Ishikawa (cell line): ENCODE data around the gene FUBP3.

Experiments used
- CEBPB ChIP-seq: IDR thresholded peaks from 2 replicates; pipeline ENCODE4 v1.6.1; 2012
- CREB1 ChIP-seq: IDR thresholded peaks from 2 replicates; pipeline ENCODE4 v1.6.1; 2012; ENCODE audit warnings: low read depth
- EGR1 ChIP-seq: IDR thresholded peaks from 2 replicates; pipeline ENCODE4 v1.6.1; 2012
- EP300 ChIP-seq: IDR thresholded peaks from 2 replicates; pipeline ENCODE4 v1.6.1; 2012; ENCODE audit warnings: borderline replicate concordance
- FOXM1 ChIP-seq: IDR thresholded peaks from 2 replicates; pipeline ENCODE4 v1.6.1; 2012; ENCODE audit warnings: low read depth, borderline replicate concordance
- NFIC ChIP-seq: IDR thresholded peaks from 2 replicates; pipeline ENCODE4 v1.6.1; 2012
- RAD21 ChIP-seq: IDR thresholded peaks from 2 replicates; pipeline ENCODE4 v1.6.1; 2012; ENCODE audit warnings: low read depth
- TAF1 ChIP-seq: IDR thresholded peaks from 2 replicates; pipeline ENCODE4 v1.6.1; 2012; ENCODE audit warnings: low read depth, mild to moderate bottlenecking
- TEAD4 ChIP-seq: IDR thresholded peaks from 2 replicates; pipeline ENCODE4 v1.6.1; 2012
- YY1 ChIP-seq: IDR thresholded peaks from 2 replicates; pipeline ENCODE4 v1.6.1; 2012; ENCODE audit warnings: low read depth
- ZBTB7A ChIP-seq: IDR thresholded peaks from 2 replicates; pipeline ENCODE4 v1.6.1; 2012; ENCODE audit warnings: low read depth
- TF ChIP-seq, protein P1 (sequence below): IDR thresholded peaks from 2 replicates; pipeline ENCODE4 v1.6.1; 2012; ENCODE audit warnings: low read depth, mild to moderate bottlenecking
- TF ChIP-seq, protein P2 (sequence below): IDR thresholded peaks from 2 replicates; pipeline ENCODE4 v1.6.1; 2012
- TF ChIP-seq, protein P3 (sequence below): IDR thresholded peaks from 2 replicates; pipeline ENCODE4 v1.6.1; 2012

GRCh38 chr9:130583271-130583670 lies 3.9 kb downstream of the FUBP3 start:
- TF ChIP-seq FOXM1 (no peak), EP300 (no peak), TAF1 (no peak), CEBPB (no peak), ZBTB7A (no peak), RAD21 (no peak), YY1 (no peak), NFIC (no peak), EGR1 (no peak), CREB1 (no peak), TEAD4 (no peak)
- TF ChIP-seq, protein P1, sequence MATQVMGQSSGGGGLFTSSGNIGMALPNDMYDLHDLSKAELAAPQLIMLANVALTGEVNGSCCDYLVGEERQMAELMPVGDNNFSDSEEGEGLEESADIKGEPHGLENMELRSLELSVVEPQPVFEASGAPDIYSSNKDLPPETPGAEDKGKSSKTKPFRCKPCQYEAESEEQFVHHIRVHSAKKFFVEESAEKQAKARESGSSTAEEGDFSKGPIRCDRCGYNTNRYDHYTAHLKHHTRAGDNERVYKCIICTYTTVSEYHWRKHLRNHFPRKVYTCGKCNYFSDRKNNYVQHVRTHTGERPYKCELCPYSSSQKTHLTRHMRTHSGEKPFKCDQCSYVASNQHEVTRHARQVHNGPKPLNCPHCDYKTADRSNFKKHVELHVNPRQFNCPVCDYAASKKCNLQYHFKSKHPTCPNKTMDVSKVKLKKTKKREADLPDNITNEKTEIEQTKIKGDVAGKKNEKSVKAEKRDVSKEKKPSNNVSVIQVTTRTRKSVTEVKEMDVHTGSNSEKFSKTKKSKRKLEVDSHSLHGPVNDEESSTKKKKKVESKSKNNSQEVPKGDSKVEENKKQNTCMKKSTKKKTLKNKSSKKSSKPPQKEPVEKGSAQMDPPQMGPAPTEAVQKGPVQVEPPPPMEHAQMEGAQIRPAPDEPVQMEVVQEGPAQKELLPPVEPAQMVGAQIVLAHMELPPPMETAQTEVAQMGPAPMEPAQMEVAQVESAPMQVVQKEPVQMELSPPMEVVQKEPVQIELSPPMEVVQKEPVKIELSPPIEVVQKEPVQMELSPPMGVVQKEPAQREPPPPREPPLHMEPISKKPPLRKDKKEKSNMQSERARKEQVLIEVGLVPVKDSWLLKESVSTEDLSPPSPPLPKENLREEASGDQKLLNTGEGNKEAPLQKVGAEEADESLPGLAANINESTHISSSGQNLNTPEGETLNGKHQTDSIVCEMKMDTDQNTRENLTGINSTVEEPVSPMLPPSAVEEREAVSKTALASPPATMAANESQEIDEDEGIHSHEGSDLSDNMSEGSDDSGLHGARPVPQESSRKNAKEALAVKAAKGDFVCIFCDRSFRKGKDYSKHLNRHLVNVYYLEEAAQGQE, result no peak
- TF ChIP-seq, protein P2, sequence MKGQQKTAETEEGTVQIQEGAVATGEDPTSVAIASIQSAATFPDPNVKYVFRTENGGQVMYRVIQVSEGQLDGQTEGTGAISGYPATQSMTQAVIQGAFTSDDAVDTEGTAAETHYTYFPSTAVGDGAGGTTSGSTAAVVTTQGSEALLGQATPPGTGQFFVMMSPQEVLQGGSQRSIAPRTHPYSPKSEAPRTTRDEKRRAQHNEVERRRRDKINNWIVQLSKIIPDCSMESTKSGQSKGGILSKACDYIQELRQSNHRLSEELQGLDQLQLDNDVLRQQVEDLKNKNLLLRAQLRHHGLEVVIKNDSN, result no peak
- TF ChIP-seq, protein P3, sequence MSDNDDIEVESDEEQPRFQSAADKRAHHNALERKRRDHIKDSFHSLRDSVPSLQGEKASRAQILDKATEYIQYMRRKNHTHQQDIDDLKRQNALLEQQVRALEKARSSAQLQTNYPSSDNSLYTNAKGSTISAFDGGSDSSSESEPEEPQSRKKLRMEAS, result no peak
